Heart right ventricle (tissue), 16 donors: ENCODE results near the gene PLEKHG4B. TPM values are rescaled to one million over a fixed set of nuclear protein-coding genes. Genes with fewer than 3 reads are reported as not detected.

ENCODE experiments used
- ATAC-seq, 8 donors: fragments of 200-7000 bp; cut with Tn5 transposase; one replicate each; pipeline ENCODE4 v1.9.1; 2020; ENCODE audit warnings: mild to moderate bottlenecking in 8 of 8, moderate library complexity in 8 of 8, moderate number of reproducible peaks in 1 of 8
- DNase-seq, 2 donors: peaks; one replicate each; pipeline ENCODE4 v3.0.0-alpha.2; 2020
- H3K27ac ChIP-seq, 10 donors: fragments of 200-600 bp; sonication (generic) in 2 of 10; one replicate each; pipeline versions ENCODE4 v1.5.0 to v1.8.0; 2020 to 2022; ENCODE audit warnings: mild to moderate bottlenecking in 3 of 10
- H3K27me3 ChIP-seq, 7 donors: fragments of 200-600 bp; one replicate each; pipeline ENCODE4 v1.8.0; 2021 to 2022; ENCODE audit warnings: mild to moderate bottlenecking in 2 of 7
- H3K36me3 ChIP-seq, 9 donors: fragments of 200-600 bp; sonication (generic) in 1 of 9; one replicate each; pipeline versions ENCODE4 v1.5.0 to v1.8.0; 2020 to 2022; ENCODE audit warnings: mild to moderate bottlenecking in 2 of 9
- H3K4me1 ChIP-seq, 9 donors: fragments of 200-600 bp; sonication (generic) in 1 of 9; one replicate each; pipeline versions ENCODE4 v1.5.0 to v1.8.0; 2020 to 2022; ENCODE audit warnings: mild to moderate bottlenecking in 4 of 9
- H3K4me3 ChIP-seq, 10 donors: fragments of 200-600 bp; sonication (generic) in 2 of 10; one replicate each; pipeline versions ENCODE4 v1.5.0 to v1.8.0; 2020 to 2022; ENCODE audit warnings: mild to moderate bottlenecking in 7 of 10, moderate library complexity in 2 of 10
- H3K9me3 ChIP-seq, 11 donors: fragments of 200-600 bp in 10 of 11; sonication (generic) in 2 of 11; one replicate each; pipeline versions ENCODE4 v1.5.0 to v1.8.0; 2013 to 2022; ENCODE audit warnings: mild to moderate bottlenecking in 2 of 11, control low read depth in 1 of 11, moderate library complexity in 1 of 11
- CTCF ChIP-seq, 9 donors: fragments of 200-600 bp; sonication (generic) in 2 of 9; IDR thresholded peaks; one replicate each; pipeline versions ENCODE4 v1.5.0 to v1.8.0; 2021 to 2022; ENCODE audit warnings: antibody characterized with exemption in 9 of 9, mild to moderate bottlenecking in 5 of 9, moderate library complexity in 1 of 9
- WGBS, 2 donors: extraction: QIAGEN DNeasy Blood & Tissue Kit; methylation state at CpG; one replicate each; pipeline ENCODE4 v1.1.7; 2013; ENCODE audit warnings: inconsistent platforms in 1 of 2; 5-methylcytosine and 5-hydroxymethylcytosine counted together
- intact Hi-C, 10 donors: fragments of 100-400 bp; cut with DNase I; formaldehyde crosslinking; loops; one replicate each; pipeline versions ENCODE4 v1.11.1 to v1.14.2; 2022
- polyA plus RNA-seq, 2 donors: library from polyadenylated mRNA; stranded (reverse); fragments of 200-250 nt; gene quantifications; one replicate each; pipeline ENCODE4 v1.2.3, GENCODE V29; 2013
- total RNA-seq, 10 donors: library from RNA; stranded (reverse); fragmentation: NEBNext Ultra II Directional in 3 of 10; extraction: Animal tissue kit (Norgen Biotek cat#: 25700) in 3 of 10; gene quantifications; one replicate each; pipeline versions ENCODE4 v1.2.1 to v1.2.4, GENCODE V29; 2021 to 2023
- donor health status: Arrhythmogenic right ventricular cardiomyopathy.
- donor health status: ischemic (EF 13 %, LVEDD 7.1; RV severe dilation, severe dysfunction).
- donor health status: healthy with polysubstance abuse.
- donor health status: DM: no; HTN: yes; CAD: no.
- donor health status: DM: no; HTN: no; CAD: no.
- donor health status: ischemic (EF 25% LVEDD 6.9; RV normal size, moderate dysfunction).
- donor health status: ischemic (EF 25% LVEDD 5.7; RV mildly dilated, moderate dysfunction).
- donor health status: healthy.
- donor health status: DM: yes; HTN: yes; CAD: no.
- donor health status: Ischemic cardiomyopathy.
- donor health status: ischemic (EF 35%, LVEDD 5.7; RV mildly dilated, moderate dysfunction).
- donor health status: nonischemic (EF 11% LVEDD 7.7; RV severe dilation, severe dysfunction).
- donor health status: DM: yes; HTN: yes; CAD: no.
- donor health status: PGD.
- donor health status: ischemic (EF 29% LVEDD 5.4; RV normal size, mild dysfunction).
- donor health status: nonischemic (EF 23%, LVEDD 6.1; RV moderate dilation, normal function).

Gene PLEKHG4B
- total and polyA plus RNA-seq, 12 donors, result under 0.01 to 0.14 (median 0.05) TPM; not detected in 8

DNA sequence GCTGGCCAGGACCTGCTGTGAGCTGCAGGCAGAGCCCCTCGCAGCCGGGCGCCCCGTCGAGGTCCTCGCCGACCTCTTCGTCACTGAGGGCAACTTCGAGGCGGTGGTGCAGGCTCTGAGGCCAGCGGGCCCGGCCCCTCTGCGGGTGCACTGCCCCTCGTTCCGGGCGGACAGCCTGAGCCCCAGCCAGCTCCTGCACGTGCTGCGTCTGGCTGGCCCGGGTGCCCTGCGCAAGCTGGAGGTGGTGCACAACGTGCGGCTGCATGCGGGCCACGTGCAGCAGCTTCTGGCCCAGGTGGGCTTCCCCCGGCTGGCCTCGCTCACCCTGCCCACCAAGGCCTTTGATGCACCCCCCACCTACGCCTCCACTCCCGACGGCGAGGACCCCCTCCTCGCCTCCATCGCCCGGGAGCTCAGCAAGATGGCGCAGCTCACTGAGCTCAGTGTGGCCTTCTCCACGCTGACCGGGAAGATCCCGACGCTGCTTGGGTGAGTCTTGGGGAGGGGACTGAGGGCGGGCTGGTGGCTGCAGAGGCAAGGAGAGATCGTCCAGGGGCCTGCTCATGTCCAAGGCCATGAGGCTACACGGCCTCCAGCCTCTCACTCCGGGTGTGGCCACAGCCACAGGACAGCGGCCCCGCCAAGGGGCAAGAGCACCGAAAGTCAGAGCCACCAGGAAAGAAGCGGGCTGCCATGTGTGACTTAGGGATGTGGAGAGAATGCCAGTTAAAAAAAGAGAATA is 100.2 kb downstream of the PLEKHG4B start:
- peaks cover 6 to 71% (median 27%) of the 10 kb centered on the region in 9 donors for H3K4me1 ChIP-seq
- H3K27me3 ChIP-seq, result peaks cover 0 to 27% (median 7%) of the 10 kb centered on the region in 7 donors
- WGBS, 2 donors, result 56 to 73% methylated on average over 46 of the region's 46 CpGs
- TF ChIP-seq CTCF (IDR thresholded peaks at IDR 0.05), result no peak
- peak overlapping the region; percentile 22 to 49 (median 42) for H3K4me3 ChIP-seq
- no peaks in the 10 kb centered on the region for H3K9me3 ChIP-seq
- DNase-seq (no peak), ATAC-seq (no peak)
- intact Hi-C loops, result no loop called here
- peak overlapping the region in 9 of 10 donors; percentile 84 to 97 (median 92) for H3K27ac ChIP-seq
- H3K36me3 ChIP-seq, result peaks cover 0 to 4% (median 0%) of the 10 kb centered on the region in 9 donors

DNA sequence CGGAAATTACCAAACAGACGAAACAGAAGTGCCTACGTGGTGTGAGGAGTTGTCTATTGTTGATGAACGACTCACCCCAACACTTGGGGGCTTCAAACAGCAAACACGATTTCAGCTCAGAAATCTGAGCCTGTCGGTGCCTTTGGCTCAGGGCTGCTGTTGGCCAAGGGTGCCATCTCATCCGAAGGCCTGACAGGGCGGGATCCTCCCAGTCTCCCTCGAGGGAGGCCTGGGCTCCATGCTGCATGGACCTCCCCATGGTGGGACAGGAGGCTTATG is 100.7 kb downstream of the PLEKHG4B start:
- peak overlapping the region; percentile 14 to 49 (median 42) for H3K4me3 ChIP-seq
- peak overlapping the region in 8 of 10 donors; percentile 84 to 97 (median 94) for H3K27ac ChIP-seq
- TF ChIP-seq CTCF (IDR thresholded peaks at IDR 0.05), result no peak
- H3K9me3 ChIP-seq, result no peaks in the 10 kb centered on the region
- intact Hi-C loops, result no loop called here
- peaks cover 0 to 4% (median 0%) of the 10 kb centered on the region in 9 donors for H3K36me3 ChIP-seq
- WGBS, 2 donors, result 32 to 61% methylated on average over 9 of the region's 9 CpGs
- H3K27me3 ChIP-seq, result peaks cover 0 to 25% (median 7%) of the 10 kb centered on the region in 7 donors
- ATAC-seq, result no peak
- H3K4me1 ChIP-seq, result peaks cover 6 to 76% (median 27%) of the 10 kb centered on the region in 9 donors
- DNase-seq, result no peak

DNA sequence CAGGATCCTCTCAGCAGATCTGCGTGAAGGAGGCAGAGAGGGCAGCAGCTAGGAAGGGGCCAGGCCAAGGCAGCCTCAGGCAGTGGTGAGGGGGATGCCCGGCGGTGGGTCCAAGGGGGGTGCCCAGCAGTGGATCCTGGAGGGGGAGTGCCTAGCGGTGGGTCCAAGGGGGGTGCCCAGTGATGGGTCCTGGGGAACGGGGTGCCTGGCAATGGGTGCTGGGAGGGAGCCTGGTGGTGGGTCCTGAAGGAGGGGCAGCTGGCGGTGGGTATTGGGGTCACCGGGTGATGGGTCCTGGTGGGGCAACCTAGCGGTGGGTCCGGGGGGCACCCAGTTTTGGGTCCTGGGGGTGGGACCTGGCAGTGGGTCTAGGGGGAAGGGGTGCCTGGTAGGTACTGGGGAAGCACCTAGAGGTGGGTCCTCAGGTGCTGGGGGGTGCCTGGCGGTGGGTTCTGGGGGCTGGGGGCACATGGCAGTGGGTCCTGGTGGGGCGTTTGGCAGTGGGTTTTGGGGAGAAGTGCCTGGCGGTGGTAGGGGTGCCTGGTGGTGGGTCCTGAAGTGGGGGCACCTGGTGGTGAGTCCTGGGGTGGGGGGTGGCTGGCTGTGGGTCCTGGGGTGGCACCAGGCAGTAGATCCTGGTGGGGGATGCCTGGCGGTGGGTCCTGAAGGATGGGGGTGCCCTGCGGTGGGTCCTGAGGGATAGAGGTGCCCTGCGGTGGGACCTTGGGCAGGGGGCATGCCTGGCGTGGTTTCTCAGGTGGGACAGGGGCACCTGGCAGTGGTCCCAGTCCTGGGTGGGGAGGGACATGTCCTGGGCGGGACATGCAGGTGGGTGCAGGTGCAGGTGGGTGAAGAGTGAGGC is 101.2 kb downstream of the PLEKHG4B start:
- Histone ChIP-seq H3K4me3 (peak overlapping the region; percentile 14 to 49 (median 42)), H3K27ac (peak overlapping the region in 9 of 10 donors; percentile 73 to 97 (median 92)), H3K36me3 (peaks cover 0 to 4% (median 0%) of the 10 kb centered on the region in 9 donors), H3K9me3 (no peaks in the 10 kb centered on the region), H3K4me1 (peaks cover 3 to 77% (median 23%) of the 10 kb centered on the region in 9 donors), H3K27me3 (peaks cover 0 to 20% (median 7%) of the 10 kb centered on the region in 7 donors)
- no peak for ATAC-seq
- DNase-seq, result no peak
- 33 to 66% methylated on average over 16 to 17 of the region's 17 CpGs for WGBS, 2 donors
- intact Hi-C loops, result no loop called here
- no peak for TF ChIP-seq CTCF (IDR thresholded peaks at IDR 0.05)

- Histone ChIP-seq H3K27ac (peak overlapping the region in 9 of 10 donors; percentile 73 to 97 (median 92)), H3K4me1 (peaks cover 0 to 76% (median 16%) of the 10 kb centered on the region in 9 donors), H3K27me3 (peaks cover 0 to 20% (median 7%) of the 10 kb centered on the region in 7 donors), H3K4me3 (peak overlapping the region; percentile 6 to 49 (median 42)), H3K36me3 (peaks cover 0 to 4% (median 0%) of the 10 kb centered on the region in 9 donors), H3K9me3 (no peaks in the 10 kb centered on the region)
- ATAC-seq (peak; percentile 13 to 62 (median 48)), DNase-seq (peak; percentile 56 to 81)
- no peak for TF ChIP-seq CTCF (IDR thresholded peaks at IDR 0.05)
- intact Hi-C loops, result no loop called here
- whole genome bisulfite sequencing, 2 donors, result 42 to 61% methylated on average over 15 of the region's 15 CpGs
Measured at GRCh38 chr5:194102-194501, 102.1 kb downstream of the PLEKHG4B start.
